MM.1S (cell line): Measurements from ENCODE around the gene CD14.
"Not testable (repeated sequence)": the region's sequence is repeated elsewhere in the genome, so short reads cannot be mapped to it uniquely, and the experiment has no call there.

ENCODE experiments used
- DNase-seq: peaks from one replicate; pipeline ENCODE4 v3.0.0-alpha.2; 2015
- H2AFZ ChIP-seq: fragments of 300-600 bp; sonication (generic); 2 replicates; pipeline ENCODE4 v1.6.0; 2016; ENCODE audit warnings: antibody characterized with exemption, low read length
- H3F3A ChIP-seq: fragments of 300-600 bp; sonication (generic); 2 replicates; pipeline ENCODE4 v1.6.1; 2016; ENCODE audit warnings: mild to moderate bottlenecking, antibody characterized with exemption, low read length, moderate library complexity, mixed read lengths; ENCODE audit not compliant: insufficient read depth
- H3K27ac ChIP-seq: fragments of 300-600 bp; sonication (generic); 2 replicates; pipeline ENCODE4 v1.5.1; 2016; ENCODE audit warnings: mild to moderate bottlenecking, low read length
- H3K27me3 ChIP-seq: fragments of 300-600 bp; sonication (generic); replicated peaks from 2 replicates; pipeline ENCODE4 v1.6.0; 2016; ENCODE audit warnings: low read length; ENCODE audit not compliant: insufficient read depth
- H3K36me3 ChIP-seq: fragments of 300-600 bp; sonication (generic); replicated peaks from 2 replicates; pipeline ENCODE4 v1.6.1; 2016; ENCODE audit warnings: mild to moderate bottlenecking, low read length, mixed read lengths; ENCODE audit not compliant: insufficient read depth
- H3K4me1 ChIP-seq: fragments of 300-600 bp; sonication (generic); 2 replicates; pipeline ENCODE4 v1.6.1; 2016; ENCODE audit warnings: low read length, mixed read lengths
- H3K4me2 ChIP-seq: fragments of 300-600 bp; sonication (generic); 2 replicates; pipeline ENCODE4 v1.6.0; 2016; ENCODE audit warnings: low read depth, low read length
- H3K4me3 ChIP-seq: fragments of 300-600 bp; sonication (generic); 2 replicates; pipeline ENCODE4 v1.5.1; 2016; ENCODE audit warnings: low read length, mixed read lengths
- H3K79me2 ChIP-seq: fragments of 300-600 bp; sonication (generic); 2 replicates; pipeline ENCODE4 v1.6.1; 2016; ENCODE audit warnings: mixed run types, low read length, mixed read lengths
- H3K9ac ChIP-seq: fragments of 300-600 bp; sonication (generic); 2 replicates; pipeline ENCODE4 v1.6.1; 2016; ENCODE audit warnings: low read length, mixed read lengths
- H3K9me2 ChIP-seq: fragments of 300-600 bp; sonication (generic); replicated peaks from 2 replicates; pipeline ENCODE4 v1.6.1; 2016; ENCODE audit warnings: mild to moderate bottlenecking, low read length, mixed read lengths; ENCODE audit not compliant: insufficient read depth
- H3K9me3 ChIP-seq: fragments of 300-600 bp; sonication (generic); replicated peaks from 2 replicates; pipeline ENCODE4 v1.6.1; 2016; ENCODE audit warnings: mild to moderate bottlenecking, low read length, mixed read lengths; ENCODE audit not compliant: insufficient read depth
- H4K20me1 ChIP-seq: fragments of 300-600 bp; sonication (generic); 2 replicates; pipeline ENCODE4 v1.6.1; 2016; ENCODE audit warnings: mild to moderate bottlenecking, low read length, moderate library complexity, mixed read lengths; ENCODE audit not compliant: insufficient read depth
- CTCF ChIP-seq: fragments of 300-600 bp; sonication (generic); IDR thresholded peaks from 2 replicates; pipeline ENCODE4 v1.5.1; 2016; ENCODE audit warnings: antibody characterized with exemption, low read length, mixed read lengths
- EZH2 ChIP-seq: fragments of 300-600 bp; sonication (generic); optimal IDR thresholded peaks from 2 replicates; pipeline ENCODE3; 2017; ENCODE audit warnings: low read depth, mild to moderate bottlenecking, antibody characterized with exemption, low read length, mixed read lengths
- EZH2phosphoT487 ChIP-seq: fragments of 300-600 bp; sonication (generic); IDR thresholded peaks from 2 replicates; pipeline ENCODE4 v1.6.1; 2018; ENCODE audit warnings: antibody characterized with exemption, low read length

CD14 gene

GRCh38 chr5:140672455-140673186 lies 39.6 kb upstream of the CD14 start:
- Histone ChIP-seq H3K9me3 (no peaks in the 10 kb centered on the region), H3K4me1 (peaks cover 2% of the 10 kb centered on the region; the same call in 1 of the 2 replicates), H3K4me2 (no peak overlapping the region), H3K9ac (no peak overlapping the region), H3K79me2 (peaks cover 17% of the 10 kb centered on the region), H3F3A (no peaks in the 10 kb centered on the region; the same call in 1 of the 2 replicates), H3K36me3 (peaks cover 4% of the 10 kb centered on the region; the same call in 1 of the 2 replicates), H3K4me3 (no peak overlapping the region), H4K20me1 (no peaks in the 10 kb centered on the region), H2AFZ (no peak overlapping the region), H3K27ac (no peak overlapping the region), H3K27me3 (no peaks in the 10 kb centered on the region), H3K9me2 (no peaks in the 10 kb centered on the region)
- TF ChIP-seq EZH2 (no peak), EZH2phosphoT487 (no peak), CTCF (no peak)
- DNase-seq, result no peak

DNA sequence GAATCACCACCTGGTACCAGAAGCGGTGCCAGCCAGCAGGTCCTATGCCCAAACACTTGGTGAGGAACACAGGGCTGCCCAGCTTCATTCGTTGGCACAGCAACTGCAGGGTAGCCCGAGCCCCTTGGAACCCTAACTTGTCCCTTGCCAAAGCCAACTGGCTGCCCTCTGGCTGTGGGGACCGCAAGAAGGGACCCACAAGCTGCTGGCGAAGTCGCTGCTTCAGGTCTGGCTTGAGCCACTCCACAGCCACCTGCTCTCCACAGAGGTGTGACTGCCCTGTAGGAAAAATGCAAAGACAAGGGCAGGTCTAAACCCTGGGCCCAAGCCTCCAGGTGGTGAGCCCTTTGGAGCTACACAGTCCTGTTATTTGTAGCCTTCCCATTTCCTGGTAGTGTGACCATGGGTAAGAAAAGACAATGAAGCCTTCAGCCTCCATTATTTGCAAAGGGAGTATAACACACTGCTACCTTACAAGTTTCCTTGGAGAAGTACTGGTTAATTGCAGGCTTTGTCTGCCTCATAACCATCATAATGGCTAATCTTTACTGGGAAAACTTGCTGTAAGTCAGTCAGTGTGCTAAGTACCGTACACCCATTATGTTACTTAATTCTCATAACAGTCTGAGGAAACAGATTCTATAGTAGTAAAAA lies 38.6 kb upstream of the CD14 start:
- Histone ChIP-seq H3F3A (no peaks in the 10 kb centered on the region; the same call in 1 of the 2 replicates), H3K9ac (no peak overlapping the region), H3K27me3 (no peaks in the 10 kb centered on the region), H3K4me3 (no peak overlapping the region), H3K4me2 (no peak overlapping the region), H3K79me2 (peaks cover 27% of the 10 kb centered on the region), H3K4me1 (no peaks in the 10 kb centered on the region), H3K9me3 (no peaks in the 10 kb centered on the region), H3K36me3 (peaks cover 4% of the 10 kb centered on the region; the same call in 1 of the 2 replicates), H3K9me2 (no peaks in the 10 kb centered on the region), H3K27ac (no peak overlapping the region), H2AFZ (no peak overlapping the region), H4K20me1 (no peaks in the 10 kb centered on the region)
- no peak for DNase-seq
- TF ChIP-seq CTCF (no peak), EZH2 (no peak), EZH2phosphoT487 (no peak)

DNA sequence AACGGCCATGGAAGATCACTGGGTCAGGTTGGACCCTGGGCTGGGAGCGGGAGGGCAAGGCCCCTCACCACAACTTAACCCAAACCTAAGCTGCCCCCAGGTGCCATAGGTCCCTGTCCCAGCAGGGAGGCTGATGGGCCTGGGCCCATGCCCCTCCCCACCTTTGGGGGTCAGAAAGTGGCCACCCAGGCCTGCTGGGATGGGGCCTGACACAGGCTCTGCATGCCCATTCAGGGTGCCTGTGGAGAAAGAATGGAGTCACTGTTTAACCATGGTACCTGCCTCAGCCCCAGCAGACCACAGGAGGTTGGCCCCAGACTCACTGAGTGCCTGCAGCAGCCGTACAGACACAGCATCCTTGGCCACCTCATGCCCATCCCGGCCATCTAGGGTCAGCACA lies 38.1 kb upstream of the CD14 start:
- H3K79me2 ChIP-seq, result peaks cover 33% of the 10 kb centered on the region
- not testable (repeated sequence) for H3K36me3 ChIP-seq, H3K4me1 ChIP-seq, H3K9ac ChIP-seq, H3K4me2 ChIP-seq, H3K9me2 ChIP-seq, H3K4me3 ChIP-seq, H3F3A ChIP-seq, H3K27me3 ChIP-seq, H4K20me1 ChIP-seq, H3K27ac ChIP-seq, DNase-seq, H3K9me3 ChIP-seq, H2AFZ ChIP-seq
